ENCODE data around the gene ADCY5. TPM values are rescaled to one million over a fixed set of nuclear protein-coding genes. Genes with fewer than 3 reads are reported as not detected.

Gene ADCY5
- total RNA-seq, 4 donors from 2014 or later, result 119 to 251 (median 185) TPM

- no peak for ATAC-seq
- no peaks in the 10 kb centered on the region for H3K27me3 ChIP-seq
- H3K4me3 ChIP-seq, result no peak overlapping the region
- no peaks in the 10 kb centered on the region for H3K9me3 ChIP-seq
- H3K36me3 ChIP-seq, result peaks cover 0 to 8% of the 10 kb centered on the region in 2 donors
- H3K27ac ChIP-seq, result no peak overlapping the region
- peaks cover 0 to 31% (median 2%) of the 10 kb centered on the region in 3 donors for H3K4me1 ChIP-seq
- 80 to 82% methylated on average over 1 to 5 of the region's 7 CpGs for WGBS, 2 donors (ENCODE audit: low coverage in 1 of 2)
- TF ChIP-seq CTCF (IDR thresholded peaks at IDR 0.05), result no peak
- TF ChIP-seq EP300 (IDR thresholded peaks at IDR 0.05), result no peak
- TF ChIP-seq POLR2A (IDR thresholded peaks at IDR 0.05), result no peak
- no peak for TF ChIP-seq POLR2AphosphoS5 (IDR thresholded peaks at IDR 0.05)
Measured at GRCh38 chr3:123486460-123486859, 37.6 kb upstream of the ADCY5 start.

GRCh38 chr3:123485551-123485950, 36.7 kb upstream of the ADCY5 start:
- H3K9me3 ChIP-seq, result no peaks in the 10 kb centered on the region
- 86 to 90% methylated on average over 1 to 3 of the region's 4 CpGs for WGBS, 2 donors (ENCODE audit: low coverage in 1 of 2)
- no peak overlapping the region for H3K4me3 ChIP-seq
- TF ChIP-seq POLR2A (IDR thresholded peaks at IDR 0.05) (no peak), CTCF (IDR thresholded peaks at IDR 0.05) (no peak), POLR2AphosphoS5 (IDR thresholded peaks at IDR 0.05) (no peak), EP300 (IDR thresholded peaks at IDR 0.05) (no peak)
- peaks cover 0 to 3% of the 10 kb centered on the region in 2 donors for H3K36me3 ChIP-seq
- H3K4me1 ChIP-seq, result peaks cover 0 to 31% (median 2%) of the 10 kb centered on the region in 3 donors
- no peak overlapping the region for H3K27ac ChIP-seq
- no peaks in the 10 kb centered on the region for H3K27me3 ChIP-seq
- no peak for ATAC-seq

- Histone ChIP-seq H3K9me3 (no peaks in the 10 kb centered on the region), H3K4me1 (peaks cover 0 to 13% (median 0%) of the 10 kb centered on the region in 3 donors), H3K27ac (no peak overlapping the region), H3K36me3 (no peaks in the 10 kb centered on the region), H3K4me3 (no peak overlapping the region), H3K27me3 (no peaks in the 10 kb centered on the region)
- TF ChIP-seq EP300 (IDR thresholded peaks at IDR 0.05) (no peak), CTCF (IDR thresholded peaks at IDR 0.05) (no peak), POLR2A (IDR thresholded peaks at IDR 0.05) (no peak), POLR2AphosphoS5 (IDR thresholded peaks at IDR 0.05) (no peak)
- no peak for ATAC-seq
- WGBS, 2 donors (ENCODE audit: low coverage in 1 of 2), result 88% methylated on average over 3 of the region's 6 CpGs; no CpG with 5 or more reads in 1 of the 2 donors
Measured at GRCh38 chr3:123483146-123483545, 34.3 kb upstream of the ADCY5 start.

GRCh38 chr3:123481722-123482457, 33.0 kb upstream of the ADCY5 start:
- Histone ChIP-seq H3K9me3 (no peaks in the 10 kb centered on the region), H3K27me3 (no peaks in the 10 kb centered on the region), H3K27ac (no peak overlapping the region), H3K4me1 (peaks cover 0 to 1% (median 0%) of the 10 kb centered on the region in 3 donors), H3K4me3 (no peak overlapping the region), H3K36me3 (no peaks in the 10 kb centered on the region)
- TF ChIP-seq EP300 (IDR thresholded peaks at IDR 0.05) (no peak), POLR2A (IDR thresholded peaks at IDR 0.05) (no peak), CTCF (IDR thresholded peaks at IDR 0.05) (no peak), POLR2AphosphoS5 (IDR thresholded peaks at IDR 0.05) (no peak)
- no peak for ATAC-seq
- 50 to 67% methylated on average over 1 of the region's 12 CpGs for WGBS, 2 donors (ENCODE audit: low coverage in 1 of 2)

GRCh38 chr3:123481071-123481470, 32.2 kb upstream of the ADCY5 start:
- no peaks in the 10 kb centered on the region for H3K36me3 ChIP-seq
- H3K4me1 ChIP-seq, result no peaks in the 10 kb centered on the region
- no peaks in the 10 kb centered on the region for H3K9me3 ChIP-seq
- no peak for TF ChIP-seq EP300 (IDR thresholded peaks at IDR 0.05)
- TF ChIP-seq CTCF (IDR thresholded peaks at IDR 0.05), result no peak
- no peak for TF ChIP-seq POLR2A (IDR thresholded peaks at IDR 0.05)
- no peak for TF ChIP-seq POLR2AphosphoS5 (IDR thresholded peaks at IDR 0.05)
- WGBS, 2 donors (ENCODE audit: low coverage in 1 of 2), result 83 to 94% methylated on average over 6 of the region's 7 CpGs
- no peak overlapping the region for H3K4me3 ChIP-seq
- no peaks in the 10 kb centered on the region for H3K27me3 ChIP-seq
- no peak overlapping the region for H3K27ac ChIP-seq
- ATAC-seq, result no peak
